Subcutaneous adipose tissue (tissue), 4 donors: ENCODE measurements around the gene CTIF. TPM values are rescaled to one million over a fixed set of nuclear protein-coding genes. Genes with fewer than 3 reads are reported as not detected.

Experiments used
- total RNA-seq, 4 donors: library from RNA; depleted of rRNA; stranded (reverse); fragments of >200 nt; gene quantifications; one replicate each; pipeline ENCODE4 v1.1.0, GENCODE V29; 2016
- TF ChIP-seq, protein P1 (sequence below): fragments of 450-650 bp; IDR thresholded peaks from one replicate; pipeline ENCODE4 v1.5.1; 2016; ENCODE audit warnings: low read depth, mild to moderate bottlenecking, control low read depth, antibody characterized with exemption, moderate library complexity

CTIF gene
- total RNA-seq, 4 donors from 2014 or later, result 41.0 to 195 (median 78.3) TPM

GRCh38 chr18:48676346-48676745, 137.5 kb downstream of the CTIF start:
- TF ChIP-seq, protein P1, sequence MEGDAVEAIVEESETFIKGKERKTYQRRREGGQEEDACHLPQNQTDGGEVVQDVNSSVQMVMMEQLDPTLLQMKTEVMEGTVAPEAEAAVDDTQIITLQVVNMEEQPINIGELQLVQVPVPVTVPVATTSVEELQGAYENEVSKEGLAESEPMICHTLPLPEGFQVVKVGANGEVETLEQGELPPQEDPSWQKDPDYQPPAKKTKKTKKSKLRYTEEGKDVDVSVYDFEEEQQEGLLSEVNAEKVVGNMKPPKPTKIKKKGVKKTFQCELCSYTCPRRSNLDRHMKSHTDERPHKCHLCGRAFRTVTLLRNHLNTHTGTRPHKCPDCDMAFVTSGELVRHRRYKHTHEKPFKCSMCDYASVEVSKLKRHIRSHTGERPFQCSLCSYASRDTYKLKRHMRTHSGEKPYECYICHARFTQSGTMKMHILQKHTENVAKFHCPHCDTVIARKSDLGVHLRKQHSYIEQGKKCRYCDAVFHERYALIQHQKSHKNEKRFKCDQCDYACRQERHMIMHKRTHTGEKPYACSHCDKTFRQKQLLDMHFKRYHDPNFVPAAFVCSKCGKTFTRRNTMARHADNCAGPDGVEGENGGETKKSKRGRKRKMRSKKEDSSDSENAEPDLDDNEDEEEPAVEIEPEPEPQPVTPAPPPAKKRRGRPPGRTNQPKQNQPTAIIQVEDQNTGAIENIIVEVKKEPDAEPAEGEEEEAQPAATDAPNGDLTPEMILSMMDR, result no peak

GRCh38 chr18:48676756-48677368, 138.0 kb downstream of the CTIF start:
- TF ChIP-seq, protein P1, result no peak

DNA sequence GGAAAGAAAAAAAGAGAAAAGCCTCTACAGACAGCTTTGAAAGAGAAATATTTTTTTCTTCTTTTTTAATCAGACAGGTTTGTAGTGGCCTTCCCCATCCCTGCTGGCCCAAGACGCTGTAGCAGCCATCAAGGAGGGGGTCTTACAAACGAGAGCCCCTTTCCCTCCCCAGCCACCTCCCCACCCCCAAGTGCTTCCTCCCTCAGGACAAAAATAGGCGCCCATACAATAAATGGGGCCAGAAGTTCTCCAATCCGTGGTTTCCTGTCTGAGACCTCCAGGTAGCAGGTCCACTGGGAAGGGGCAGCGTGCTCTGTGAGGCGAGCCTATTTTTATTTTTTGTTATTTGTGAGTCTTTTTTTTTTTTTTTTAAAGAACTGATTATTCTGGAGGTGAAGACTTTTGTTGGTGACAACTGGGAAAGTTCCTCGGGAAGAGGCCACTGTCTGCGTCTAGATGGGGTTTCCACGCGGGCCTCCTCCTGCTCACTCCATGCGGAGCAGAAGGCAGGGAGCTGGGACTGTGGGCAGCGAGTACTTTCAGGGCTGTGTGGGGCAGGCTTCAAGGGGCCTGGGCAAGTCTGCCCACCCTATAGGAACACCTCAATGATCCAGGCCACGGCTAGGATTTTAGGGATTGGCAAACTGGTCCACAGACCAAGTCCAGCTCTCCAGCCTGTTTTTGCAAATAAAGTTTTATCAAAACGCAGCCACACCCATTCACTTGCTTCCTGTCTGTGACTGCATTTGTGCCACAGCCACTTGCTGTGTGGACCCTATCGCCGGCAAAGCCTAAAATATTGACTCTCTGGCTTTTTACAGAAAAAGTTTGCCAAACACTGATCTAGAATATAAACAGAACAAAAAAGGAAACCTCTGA, 139.6 kb downstream of the CTIF start:
- TF ChIP-seq, protein P1, result no peak

- TF ChIP-seq, protein P1, result no peak
Observed at GRCh38 chr18:48679236-48679635, 140.4 kb downstream of the CTIF start.

DNA sequence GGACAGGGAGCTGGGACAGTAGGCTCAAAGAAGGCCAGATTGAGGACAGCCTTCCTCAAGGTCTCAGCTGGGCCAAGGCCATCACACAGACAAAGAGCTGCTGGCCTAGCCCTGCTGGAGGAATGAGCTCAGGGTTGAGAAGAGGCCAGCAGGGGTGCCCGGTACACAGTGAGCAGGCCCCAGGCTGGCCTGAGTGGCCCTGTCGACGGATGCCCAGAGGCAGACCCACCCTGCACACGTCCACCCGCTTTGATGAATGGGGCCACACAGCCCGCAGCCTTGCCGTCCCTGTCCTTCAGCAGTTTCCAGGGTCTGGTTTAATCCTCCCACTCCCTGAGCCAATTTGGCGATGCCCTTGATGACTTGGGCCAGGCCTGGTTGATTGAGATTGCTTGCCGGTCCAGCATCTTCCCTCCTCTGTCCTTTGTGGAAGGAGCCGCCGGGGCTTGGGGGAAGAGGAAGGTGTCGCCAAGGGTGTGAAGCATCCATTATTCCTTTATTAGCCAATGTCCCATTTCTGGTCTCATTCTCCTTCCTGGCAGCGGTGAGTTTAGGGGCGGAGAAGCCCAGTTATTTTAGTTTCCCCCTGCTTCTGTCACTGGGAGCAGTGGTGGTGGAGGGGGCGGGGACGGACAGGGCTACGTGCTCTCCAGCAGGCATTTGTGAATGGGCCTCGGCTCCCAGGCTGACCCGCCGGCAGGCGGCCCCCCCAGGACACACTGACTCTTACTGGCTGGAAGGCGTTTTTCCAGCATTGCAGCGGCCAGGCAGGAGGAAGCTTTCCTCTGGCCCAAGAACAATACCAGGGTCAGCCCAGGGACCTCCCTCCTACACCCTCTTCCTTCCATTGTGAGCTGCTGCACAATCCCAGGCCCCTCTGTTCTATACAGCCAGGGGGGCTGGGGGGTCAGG, 141.8 kb downstream of the CTIF start:
- TF ChIP-seq, protein P1, result no peak

- TF ChIP-seq, protein P1, result no peak
Observed at GRCh38 chr18:48682768-48683167, 143.9 kb downstream of the CTIF start.
